ENCODE data around the gene RAB28. TPM values are rescaled to one million over a fixed set of nuclear protein-coding genes. Genes with fewer than 3 reads are reported as not detected.

RAB28 gene
- total and polyA plus RNA-seq, 2 experiments from 2014 or later: 15.3 to 23.9 TPM

GRCh38 chr4:13522282-13523104 lies 38.4 kb upstream of the RAB28 start:
- Histone ChIP-seq H3F3A (replicated peaks; ENCODE audit: low read depth) (peaks cover 20% of the 10 kb centered on the region), H4K20me1 (replicated peaks; ENCODE audit: insufficient read depth) (peaks cover 4% of the 10 kb centered on the region; the same call in 1 of the 2 replicates), H3K36me3 (ENCODE audit: insufficient read depth) (no peaks in the 10 kb centered on the region), H3K27me3 (ENCODE audit: insufficient read depth) (peaks cover 81% of the 10 kb centered on the region), H3K4me2 (peak overlapping the region; percentile 79), H3K4me3 (peak overlapping the region; percentile 48), H3K79me2 (replicated peaks; ENCODE audit: insufficient read depth) (no peaks in the 10 kb centered on the region), H3K4me1 (ENCODE audit: insufficient read depth) (peaks cover 61% of the 10 kb centered on the region), H2AFZ (peak overlapping the region; percentile 91), H3K9me2 (ENCODE audit: insufficient read depth) (no peaks in the 10 kb centered on the region), H3K27ac (ENCODE audit: low read depth) (no peak overlapping the region)
- Mint-ChIP-seq H3K4me1 (peaks cover 32% of the 10 kb centered on the region), H3K4me3 (peak overlapping the region; percentile 38), H3K9me3 (peaks cover 18% of the 10 kb centered on the region), H3K36me3 (ENCODE audit: low read depth) (peaks cover 20% of the 10 kb centered on the region), H3K27ac (no peak overlapping the region), H3K27me3 (ENCODE audit: insufficient read depth, low read depth, poor library complexity) (peaks cover 58% of the 10 kb centered on the region)
- ATAC-seq (peak; percentile 66), DNase-seq (ENCODE audit: low spot score) (peak; percentile 81)
- TF ChIP-seq ZNF462 (CRISPR knock-in tag; IDR thresholded peaks at IDR 0.05): no peak
- no peak for TF ChIP-seq ZNF114 (CRISPR knock-in tag; IDR thresholded peaks at IDR 0.05)
- no peak for TF ChIP-seq STAT1 (IDR thresholded peaks at IDR 0.05; ENCODE audit: unreplicated experiment)
- no peak for TF ChIP-seq REST (IDR thresholded peaks at IDR 0.05; ENCODE audit: unreplicated experiment)
- TF ChIP-seq JUNB (IDR thresholded peaks at IDR 0.05; ENCODE audit: unreplicated experiment): no peak
- peak; percentile 31 for TF ChIP-seq EZH2 (IDR thresholded peaks at IDR 0.05; ENCODE audit: low read depth, unreplicated experiment)
- TF ChIP-seq ZNF331 (CRISPR knock-in tag; IDR thresholded peaks at IDR 0.05; ENCODE audit: low read depth): no peak
- TF ChIP-seq ETS1 (IDR thresholded peaks at IDR 0.05): no peak
- TF ChIP-seq NANOG (IDR thresholded peaks at IDR 0.05; ENCODE audit: borderline replicate concordance): no peak
- no peak for TF ChIP-seq CTCF (conservative IDR thresholded peaks at IDR 0.05; ENCODE audit: low read depth in 2 of 2)
- TF ChIP-seq CREB1 (CRISPR knock-in tag; IDR thresholded peaks at IDR 0.05; ENCODE audit: low read depth): no peak
- TF ChIP-seq EZH2phosphoT487 (IDR thresholded peaks at IDR 0.05; ENCODE audit: unreplicated experiment): peak; percentile 86
- TF ChIP-seq POLR2AphosphoS5 (IDR thresholded peaks at IDR 0.05; ENCODE audit: low read depth): peak; percentile 19; the same call in 1 of the 2 replicates
